Ovary (tissue), 9 donors: Measurements from ENCODE around the gene NTNG2. TPM values are rescaled to one million over a fixed set of nuclear protein-coding genes. Genes with fewer than 3 reads are reported as not detected.

Source experiments
- DNase-seq, 5 donors: peaks; one replicate each; pipeline ENCODE4 v3.0.0-alpha.2; 2019 to 2020
- H3K27ac ChIP-seq, 2 donors: fragments of 200-600 bp; one replicate each; pipeline versions ENCODE4 v1.5.1 to v1.8.0; 2019 to 2022
- H3K27me3 ChIP-seq: fragments of 200-600 bp; one replicate; pipeline ENCODE4 v1.8.0; 2022
- H3K36me3 ChIP-seq: fragments of 200-600 bp; sonication (generic); one replicate; pipeline ENCODE4 v1.5.1; 2019
- H3K4me1 ChIP-seq: one replicate; pipeline ENCODE4 v1.8.1; 2013; ENCODE audit warnings: mild to moderate bottlenecking, moderate library complexity; ENCODE audit not compliant: insufficient read depth
- H3K4me3 ChIP-seq: fragments of 200-600 bp; sonication (generic); one replicate; pipeline ENCODE4 v1.5.1; 2017
- H3K9me3 ChIP-seq, 2 donors: fragments of 200-600 bp in 1 of 2; sonication (generic) in 1 of 2; one replicate each; pipeline versions ENCODE4 v1.5.1 to v1.8.1; 2013 to 2019; ENCODE audit warnings: mild to moderate bottlenecking in 1 of 2, moderate library complexity in 1 of 2
- EP300 ChIP-seq: sonication (generic); formaldehyde crosslinking; IDR thresholded peaks from one replicate; pipeline ENCODE4 v1.6.1; 2017; ENCODE audit warnings: antibody characterized with exemption
- POLR2A ChIP-seq: fragments of 450-650 bp; IDR thresholded peaks from one replicate; pipeline ENCODE4 v1.6.1; 2017; ENCODE audit warnings: antibody characterized with exemption, mild to moderate bottlenecking, moderate library complexity
- WGBS, 3 donors: extraction: QIAGEN DNeasy Blood & Tissue Kit in 1 of 3; methylation state at CpG; one replicate each; pipeline versions ENCODE4 v1.1.5 to v1.1.7; 2013 to 2017; 5-methylcytosine and 5-hydroxymethylcytosine counted together
- intact Hi-C, 4 donors: fragments of 100-400 bp; cut with DNase I; formaldehyde crosslinking; loops; one replicate each; pipeline versions ENCODE4 v1.11.0 to v1.15.1; 2022 to 2023
- polyA plus RNA-seq, 2 donors: library from polyadenylated mRNA; stranded (reverse); fragments of 200-250 nt in 1 of 2; fragments of 350-450 nt in 1 of 2; fragmentation: Illumina TruSeq in 1 of 2; extraction: RNeasy Lipid Tissue Mini Kit (QIAGEN cat#74804) in 1 of 2; gene quantifications; one replicate each; pipeline ENCODE4 v1.2.3, GENCODE V29; 2013 to 2014
- total RNA-seq, 7 donors: library from RNA; depleted of rRNA in 2 of 7; stranded (reverse); fragments of >200 nt in 2 of 7; fragmentation: NEBNext Ultra II Directional in 3 of 7; extraction: Animal tissue kit (Norgen Biotek cat#: 25700) in 3 of 7; gene quantifications; one replicate each; pipeline versions ENCODE4 v1.1.0 to v1.2.4, GENCODE V29; 2016 to 2023
- TF ChIP-seq, protein P1 (sequence below), 3 donors: fragments of 450-650 bp in 2 of 3; fragments of 200-600 bp in 1 of 3; IDR thresholded peaks; one replicate each; pipeline versions ENCODE4 v1.5.1 to v1.8.0; 2016 to 2022; ENCODE audit warnings: antibody characterized with exemption in 3 of 3, mild to moderate bottlenecking in 1 of 3
- donor health status: DM: no; HTN: no; CAD: no; lungs with moderate emphysema.
- donor health status: DM: no; HTN: no; CAD: no.
- donor health status: Bipolar disorder and iron deficiency.
- donor health status: DM: yes; HTN: yes; CAD: no.
- donor health status: DM: no; HTN: no; CAD: no.
- donor health status: DM: yes; HTN: yes; CAD: no.

Gene NTNG2
- total and polyA plus RNA-seq, 9 donors, result 0.12 to 2.6 (median 0.81) TPM

GRCh38 chr9:132239999-132240840 is 78.4 kb downstream of the NTNG2 start:
- peak overlapping the region in 1 of 2 donors; percentile 66 for H3K27ac ChIP-seq
- H3K4me1 ChIP-seq, result peaks cover 2% of the 10 kb centered on the region
- peak overlapping the region; percentile 69 for H3K4me3 ChIP-seq
- peak; percentile 32 to 59 (median 38) for DNase-seq
- no peaks in the 10 kb centered on the region for H3K9me3 ChIP-seq
- no peaks in the 10 kb centered on the region for H3K36me3 ChIP-seq
- intact Hi-C loops, result loop anchor here (5.0 to 10.0 kb wide), 5 partner anchors 75 to 645 kb away; partner anchors contain the start of gene NTNG2 (in 1 of the 4)
- 39 to 46% (median 45%) methylated on average over 18 to 21 of the region's 21 CpGs for WGBS, 3 donors
- TF ChIP-seq EP300, result no peak
- no peak for TF ChIP-seq POLR2A
- TF ChIP-seq, protein P1, sequence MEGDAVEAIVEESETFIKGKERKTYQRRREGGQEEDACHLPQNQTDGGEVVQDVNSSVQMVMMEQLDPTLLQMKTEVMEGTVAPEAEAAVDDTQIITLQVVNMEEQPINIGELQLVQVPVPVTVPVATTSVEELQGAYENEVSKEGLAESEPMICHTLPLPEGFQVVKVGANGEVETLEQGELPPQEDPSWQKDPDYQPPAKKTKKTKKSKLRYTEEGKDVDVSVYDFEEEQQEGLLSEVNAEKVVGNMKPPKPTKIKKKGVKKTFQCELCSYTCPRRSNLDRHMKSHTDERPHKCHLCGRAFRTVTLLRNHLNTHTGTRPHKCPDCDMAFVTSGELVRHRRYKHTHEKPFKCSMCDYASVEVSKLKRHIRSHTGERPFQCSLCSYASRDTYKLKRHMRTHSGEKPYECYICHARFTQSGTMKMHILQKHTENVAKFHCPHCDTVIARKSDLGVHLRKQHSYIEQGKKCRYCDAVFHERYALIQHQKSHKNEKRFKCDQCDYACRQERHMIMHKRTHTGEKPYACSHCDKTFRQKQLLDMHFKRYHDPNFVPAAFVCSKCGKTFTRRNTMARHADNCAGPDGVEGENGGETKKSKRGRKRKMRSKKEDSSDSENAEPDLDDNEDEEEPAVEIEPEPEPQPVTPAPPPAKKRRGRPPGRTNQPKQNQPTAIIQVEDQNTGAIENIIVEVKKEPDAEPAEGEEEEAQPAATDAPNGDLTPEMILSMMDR (IDR thresholded peaks at IDR 0.05), result no peak
- H3K27me3 ChIP-seq, result no peaks in the 10 kb centered on the region

DNA sequence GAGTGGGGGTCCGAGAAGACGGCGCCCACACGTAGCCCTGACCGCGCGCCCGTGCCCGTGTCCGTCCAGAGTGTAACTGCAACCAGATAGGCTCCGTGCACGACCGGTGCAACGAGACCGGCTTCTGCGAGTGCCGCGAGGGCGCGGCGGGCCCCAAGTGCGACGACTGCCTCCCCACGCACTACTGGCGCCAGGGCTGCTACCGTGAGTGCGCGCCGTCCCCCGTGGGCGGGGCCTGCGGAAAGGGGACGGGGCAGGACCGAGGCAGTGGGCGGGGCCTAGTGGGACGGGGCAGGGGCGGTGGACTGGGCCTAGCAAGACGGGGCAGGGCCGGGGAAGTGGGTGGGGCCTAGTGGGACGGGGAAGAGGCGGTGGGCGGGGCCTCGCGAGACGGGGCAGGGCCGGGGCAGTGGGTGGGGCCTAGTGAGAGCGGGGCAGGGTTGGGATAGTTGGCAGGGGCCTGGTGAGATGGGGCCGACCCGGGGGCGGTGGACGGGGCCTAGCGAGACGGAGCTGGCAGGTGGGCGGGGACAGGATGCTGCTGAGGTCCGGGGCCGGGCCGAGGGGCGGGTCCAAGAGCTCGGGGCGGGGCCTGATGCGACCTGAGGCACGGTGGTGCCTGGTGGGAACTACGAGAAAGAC is 79.1 kb downstream of the NTNG2 start:
- Histone ChIP-seq H3K4me1 (peaks cover 3% of the 10 kb centered on the region), H3K9me3 (no peaks in the 10 kb centered on the region), H3K27me3 (no peaks in the 10 kb centered on the region), H3K36me3 (no peaks in the 10 kb centered on the region), H3K4me3 (peak overlapping the region; percentile 69), H3K27ac (peak overlapping the region in 1 of 2 donors; percentile 66)
- peak; percentile 96 to 99 (median 98) for DNase-seq
- intact Hi-C loops, result no loop called here
- 0 to 3% (median 2%) methylated on average over 28 to 63 of the region's 63 CpGs for WGBS, 3 donors
- TF ChIP-seq EP300, result no peak
- TF ChIP-seq POLR2A, result no peak
- TF ChIP-seq, protein P1 (IDR thresholded peaks at IDR 0.05), result no peak

DNA sequence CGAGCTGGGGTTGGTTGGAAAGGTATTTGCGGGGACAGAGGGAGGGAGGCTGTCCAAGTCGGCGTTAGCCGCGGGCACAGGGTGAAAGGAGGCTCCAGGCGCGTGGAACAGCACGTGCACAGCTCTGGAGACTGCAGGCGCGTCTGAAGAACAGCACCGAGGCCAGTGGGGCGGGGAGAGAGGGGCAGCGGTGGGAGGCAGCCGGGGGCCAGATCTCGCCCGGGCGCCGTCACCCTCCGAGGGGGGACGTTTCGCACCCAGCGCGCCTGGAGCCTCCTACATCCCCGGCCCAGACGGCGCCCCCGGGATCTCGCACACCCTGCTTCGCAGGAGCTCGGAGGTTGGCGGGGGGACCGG is 79.6 kb downstream of the NTNG2 start:
- TF ChIP-seq, protein P1 (IDR thresholded peaks at IDR 0.05), result peak in 1 of 3 donors; percentile 19
- no peak for TF ChIP-seq POLR2A
- Histone ChIP-seq H3K9me3 (no peaks in the 10 kb centered on the region), H3K4me3 (peak overlapping the region; percentile 69), H3K27me3 (no peaks in the 10 kb centered on the region), H3K27ac (no peak overlapping the region), H3K4me1 (peaks cover 5% of the 10 kb centered on the region), H3K36me3 (no peaks in the 10 kb centered on the region)
- WGBS, 3 donors, result 0 to 1% (median 0%) methylated on average over 9 to 33 of the region's 33 CpGs
- intact Hi-C loops, result no loop called here
- DNase-seq, result no peak

DNA sequence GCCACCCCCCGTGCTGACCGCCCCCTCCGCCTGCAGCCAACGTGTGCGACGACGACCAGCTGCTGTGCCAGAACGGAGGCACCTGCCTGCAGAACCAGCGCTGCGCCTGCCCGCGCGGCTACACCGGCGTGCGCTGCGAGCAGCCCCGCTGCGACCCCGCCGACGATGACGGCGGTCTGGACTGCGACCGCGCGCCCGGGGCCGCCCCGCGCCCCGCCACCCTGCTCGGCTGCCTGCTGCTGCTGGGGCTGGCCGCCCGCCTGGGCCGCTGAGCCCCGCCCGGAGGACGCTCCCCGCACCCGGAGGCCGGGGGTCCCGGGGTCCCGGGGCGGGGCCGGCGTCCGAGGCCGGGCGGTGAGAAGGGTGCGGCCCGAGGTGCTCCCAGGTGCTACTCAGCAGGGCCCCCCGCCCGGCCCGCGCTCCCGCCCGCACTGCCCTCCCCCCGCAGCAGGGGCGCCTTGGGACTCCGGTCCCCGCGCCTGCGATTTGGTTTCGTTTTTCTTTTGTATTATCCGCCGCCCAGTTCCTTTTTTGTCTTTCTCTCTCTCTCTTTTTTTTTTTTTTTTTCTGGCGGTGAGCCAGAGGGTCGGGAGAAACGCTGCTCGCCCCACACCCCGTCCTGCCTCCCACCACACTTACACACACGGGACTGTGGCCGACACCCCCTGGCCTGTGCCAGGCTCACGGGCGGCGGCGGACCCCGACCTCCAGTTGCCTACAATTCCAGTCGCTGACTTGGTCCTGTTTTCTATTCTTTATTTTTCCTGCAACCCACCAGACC is 80.2 kb downstream of the NTNG2 start:
- no peaks in the 10 kb centered on the region for H3K27me3 ChIP-seq
- intact Hi-C loops, result no loop called here
- WGBS, 3 donors, result 1% methylated on average over 41 to 81 of the region's 81 CpGs
- DNase-seq, result peak; percentile 39 to 64 (median 51)
- H3K36me3 ChIP-seq, result no peaks in the 10 kb centered on the region
- peaks cover 5% of the 10 kb centered on the region for H3K4me1 ChIP-seq
- TF ChIP-seq, protein P1 (IDR thresholded peaks at IDR 0.05), result no peak
- no peak for TF ChIP-seq POLR2A
- no peak for TF ChIP-seq EP300
- H3K9me3 ChIP-seq, result no peaks in the 10 kb centered on the region
- H3K27ac ChIP-seq, result no peak overlapping the region
- H3K4me3 ChIP-seq, result peak overlapping the region; percentile 69
